WTC11 (cell line): ENCODE data around the gene LARGE1. TPM values are rescaled to one million over a fixed set of nuclear protein-coding genes. Genes with fewer than 3 reads are reported as not detected.
A peak's percentile ranks its signal among the peaks of the same experiment; 100 is the strongest.

Source experiments
- ARID4B ChIP-seq: sonication (generic); formaldehyde crosslinking; IDR thresholded peaks from 2 replicates; pipeline ENCODE4 v1.8.0; 2023; ENCODE audit warnings: missing genetic modification reagents, mild to moderate bottlenecking, borderline replicate concordance
- CTCF ChIP-seq: fragments of 200-600 bp; IDR thresholded peaks from 2 replicates; pipeline ENCODE4 v1.8.0; 2022; ENCODE audit warnings: antibody characterized with exemption
- ESRRA ChIP-seq: sonication (generic); formaldehyde crosslinking; IDR thresholded peaks from 2 replicates; pipeline ENCODE4 v1.8.1; 2022; ENCODE audit warnings: mild to moderate bottlenecking, missing genetic modification reagents, borderline replicate concordance
- FOXP1 ChIP-seq: sonication (generic); formaldehyde crosslinking; IDR thresholded peaks from 2 replicates; pipeline ENCODE4 v1.8.0; 2022; ENCODE audit warnings: missing genetic modification reagents, mild to moderate bottlenecking, moderate library complexity, borderline replicate concordance
- IRF2 ChIP-seq: sonication (generic); formaldehyde crosslinking; IDR thresholded peaks from 2 replicates; pipeline ENCODE4 v1.8.0; 2022; ENCODE audit warnings: low read depth, missing genetic modification reagents, borderline replicate concordance
- NR1H2 ChIP-seq: sonication (generic); formaldehyde crosslinking; IDR thresholded peaks from 2 replicates; pipeline ENCODE4 v1.9.0; 2021; ENCODE audit warnings: mild to moderate bottlenecking, moderate library complexity, missing genetic modification reagents
- RORB ChIP-seq: fragments of 250-450 bp; sonication (Bioruptor Pico); IDR thresholded peaks from 2 replicates; pipeline ENCODE4 v1.9.0; 2021; ENCODE audit warnings: mild to moderate bottlenecking
- TCF7 ChIP-seq: sonication (generic); formaldehyde crosslinking; IDR thresholded peaks from 2 replicates; pipeline ENCODE4 v1.8.0; 2022; ENCODE audit warnings: mild to moderate bottlenecking, low read depth, missing genetic modification reagents, moderate library complexity
- TEAD4 ChIP-seq: sonication (generic); formaldehyde crosslinking; IDR thresholded peaks from 2 replicates; pipeline ENCODE4 v1.8.0; 2022; ENCODE audit warnings: mild to moderate bottlenecking, missing genetic modification reagents
- TP53 ChIP-seq: sonication (generic); formaldehyde crosslinking; IDR thresholded peaks from 2 replicates; pipeline ENCODE4 v1.8.1; 2023; ENCODE audit warnings: mild to moderate bottlenecking, missing genetic modification reagents
- USF2 ChIP-seq: sonication (generic); formaldehyde crosslinking; IDR thresholded peaks from 2 replicates; pipeline ENCODE4 v1.8.1; 2023; ENCODE audit warnings: mild to moderate bottlenecking, missing genetic modification reagents, moderate library complexity
- ZNF138 ChIP-seq: sonication (generic); formaldehyde crosslinking; conservative IDR thresholded peaks from 2 replicates; pipeline ENCODE4 v1.8.1; 2022; ENCODE audit warnings: mild to moderate bottlenecking, moderate library complexity, missing genetic modification reagents
- ZNF219 ChIP-seq: sonication (generic); formaldehyde crosslinking; IDR thresholded peaks from 2 replicates; pipeline ENCODE4 v1.8.0; 2023; ENCODE audit warnings: missing genetic modification reagents, mild to moderate bottlenecking, borderline replicate concordance
- ZNF416 ChIP-seq: fragments of 250-450 bp; sonication (Bioruptor Pico); IDR thresholded peaks from 2 replicates; pipeline ENCODE4 v1.9.0; 2021; ENCODE audit warnings: mild to moderate bottlenecking, inconsistent platforms
- ZNF532 ChIP-seq: fragments of 250-450 bp; sonication (Bioruptor Pico); IDR thresholded peaks from 2 replicates; pipeline ENCODE4 v1.9.0; 2021; ENCODE audit warnings: mild to moderate bottlenecking, borderline replicate concordance
- total RNA-seq: library from RNA; stranded (reverse); gene quantifications from 3 replicates; pipeline ENCODE4 v1.2.3, GENCODE V29; 2021
- TF ChIP-seq, protein P1 (sequence below): sonication (generic); formaldehyde crosslinking; IDR thresholded peaks from 2 replicates; pipeline ENCODE4 v1.8.1; 2022; ENCODE audit warnings: mild to moderate bottlenecking, missing genetic modification reagents, moderate library complexity, borderline replicate concordance
- TF ChIP-seq, protein P2 (sequence below): sonication (generic); formaldehyde crosslinking; conservative IDR thresholded peaks from 2 replicates; pipeline ENCODE4 v1.8.1; 2022; ENCODE audit warnings: mild to moderate bottlenecking, missing genetic modification reagents
- TF ChIP-seq, protein P3 (sequence below): sonication (generic); formaldehyde crosslinking; IDR thresholded peaks from 2 replicates; pipeline ENCODE4 v1.8.1; 2023; ENCODE audit warnings: mild to moderate bottlenecking, missing genetic modification reagents, borderline replicate concordance

The LARGE1 gene
- total RNA-seq, 1 experiment from 2014 or later, result 72.6 TPM

DNA sequence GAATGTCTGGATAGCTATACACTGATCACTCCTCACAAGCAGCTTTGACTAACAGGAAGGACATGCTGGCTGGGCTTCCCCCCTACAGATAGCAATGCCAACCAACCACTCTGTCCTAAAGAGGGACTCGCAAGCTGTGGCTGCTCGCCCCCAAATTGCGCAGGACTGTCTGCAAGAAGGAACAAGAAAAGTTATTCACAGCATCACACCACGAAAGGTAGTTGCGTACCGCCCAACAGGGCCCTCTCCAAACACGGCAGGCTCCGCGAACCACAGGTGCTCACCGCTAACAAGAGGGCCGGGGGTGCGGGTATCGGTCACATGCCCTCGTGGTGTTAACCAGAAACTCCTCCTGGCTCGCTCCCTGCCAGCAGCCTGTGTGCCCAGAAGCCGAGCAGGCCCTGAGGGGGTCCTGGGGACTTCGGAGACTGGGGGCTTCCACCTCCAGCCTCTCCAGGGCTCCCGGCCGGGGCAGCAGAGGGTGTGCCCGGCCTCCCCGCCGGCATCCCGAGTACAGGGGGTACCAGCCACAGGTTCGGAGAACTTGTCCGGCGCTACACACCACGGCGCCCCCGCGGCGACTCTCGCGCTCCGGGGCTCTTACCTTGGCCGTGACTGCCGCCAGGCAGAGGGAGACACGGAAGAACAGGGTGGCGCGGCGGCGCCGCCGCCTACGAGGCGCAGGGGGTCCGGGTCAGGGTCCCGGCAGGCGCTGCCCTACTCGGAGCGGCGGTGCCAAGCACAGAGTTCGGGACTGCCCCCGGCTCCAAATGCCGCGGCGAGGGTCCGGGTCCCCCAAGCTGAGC, 682 bp downstream of the LARGE1 start (continued):
- TF ChIP-seq CTCF, result no peak
- TF ChIP-seq, protein P1, sequence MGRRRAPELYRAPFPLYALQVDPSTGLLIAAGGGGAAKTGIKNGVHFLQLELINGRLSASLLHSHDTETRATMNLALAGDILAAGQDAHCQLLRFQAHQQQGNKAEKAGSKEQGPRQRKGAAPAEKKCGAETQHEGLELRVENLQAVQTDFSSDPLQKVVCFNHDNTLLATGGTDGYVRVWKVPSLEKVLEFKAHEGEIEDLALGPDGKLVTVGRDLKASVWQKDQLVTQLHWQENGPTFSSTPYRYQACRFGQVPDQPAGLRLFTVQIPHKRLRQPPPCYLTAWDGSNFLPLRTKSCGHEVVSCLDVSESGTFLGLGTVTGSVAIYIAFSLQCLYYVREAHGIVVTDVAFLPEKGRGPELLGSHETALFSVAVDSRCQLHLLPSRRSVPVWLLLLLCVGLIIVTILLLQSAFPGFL, result no peak
- TF ChIP-seq ARID4B, result peak; percentile 67; the same call in 1 of the 2 replicates
- 0 out of 2 replicates have a peak, but pooled peaks have one; percentile 20 for TF ChIP-seq TP53
- peak; percentile 43; the same call in 1 of the 2 replicates for TF ChIP-seq USF2 (CRISPR knock-in tag)
- TF ChIP-seq, protein P2, sequence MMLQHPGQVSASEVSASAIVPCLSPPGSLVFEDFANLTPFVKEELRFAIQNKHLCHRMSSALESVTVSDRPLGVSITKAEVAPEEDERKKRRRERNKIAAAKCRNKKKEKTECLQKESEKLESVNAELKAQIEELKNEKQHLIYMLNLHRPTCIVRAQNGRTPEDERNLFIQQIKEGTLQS (CRISPR knock-in tag), result no peak
- no peak for TF ChIP-seq ESRRA (CRISPR knock-in tag)
- TF ChIP-seq FOXP1 (CRISPR knock-in tag), result no peak
- no peak for TF ChIP-seq ZNF219
- TF ChIP-seq TEAD4 (CRISPR knock-in tag), result no peak
- no peak for TF ChIP-seq IRF2 (CRISPR knock-in tag)
- TF ChIP-seq, protein P3, sequence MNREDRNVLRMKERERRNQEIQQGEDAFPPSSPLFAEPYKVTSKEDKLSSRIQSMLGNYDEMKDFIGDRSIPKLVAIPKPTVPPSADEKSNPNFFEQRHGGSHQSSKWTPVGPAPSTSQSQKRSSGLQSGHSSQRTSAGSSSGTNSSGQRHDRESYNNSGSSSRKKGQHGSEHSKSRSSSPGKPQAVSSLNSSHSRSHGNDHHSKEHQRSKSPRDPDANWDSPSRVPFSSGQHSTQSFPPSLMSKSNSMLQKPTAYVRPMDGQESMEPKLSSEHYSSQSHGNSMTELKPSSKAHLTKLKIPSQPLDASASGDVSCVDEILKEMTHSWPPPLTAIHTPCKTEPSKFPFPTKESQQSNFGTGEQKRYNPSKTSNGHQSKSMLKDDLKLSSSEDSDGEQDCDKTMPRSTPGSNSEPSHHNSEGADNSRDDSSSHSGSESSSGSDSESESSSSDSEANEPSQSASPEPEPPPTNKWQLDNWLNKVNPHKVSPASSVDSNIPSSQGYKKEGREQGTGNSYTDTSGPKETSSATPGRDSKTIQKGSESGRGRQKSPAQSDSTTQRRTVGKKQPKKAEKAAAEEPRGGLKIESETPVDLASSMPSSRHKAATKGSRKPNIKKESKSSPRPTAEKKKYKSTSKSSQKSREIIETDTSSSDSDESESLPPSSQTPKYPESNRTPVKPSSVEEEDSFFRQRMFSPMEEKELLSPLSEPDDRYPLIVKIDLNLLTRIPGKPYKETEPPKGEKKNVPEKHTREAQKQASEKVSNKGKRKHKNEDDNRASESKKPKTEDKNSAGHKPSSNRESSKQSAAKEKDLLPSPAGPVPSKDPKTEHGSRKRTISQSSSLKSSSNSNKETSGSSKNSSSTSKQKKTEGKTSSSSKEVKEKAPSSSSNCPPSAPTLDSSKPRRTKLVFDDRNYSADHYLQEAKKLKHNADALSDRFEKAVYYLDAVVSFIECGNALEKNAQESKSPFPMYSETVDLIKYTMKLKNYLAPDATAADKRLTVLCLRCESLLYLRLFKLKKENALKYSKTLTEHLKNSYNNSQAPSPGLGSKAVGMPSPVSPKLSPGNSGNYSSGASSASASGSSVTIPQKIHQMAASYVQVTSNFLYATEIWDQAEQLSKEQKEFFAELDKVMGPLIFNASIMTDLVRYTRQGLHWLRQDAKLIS (CRISPR knock-in tag), result no peak
- TF ChIP-seq ZNF138 (CRISPR knock-in tag), result no peak
- TF ChIP-seq RORB (CRISPR knock-in tag), result no peak
- no peak for TF ChIP-seq ZNF532 (CRISPR knock-in tag)
- no peak for TF ChIP-seq TCF7
- no peak for TF ChIP-seq NR1H2 (CRISPR knock-in tag)
- no peak for TF ChIP-seq ZNF416 (CRISPR knock-in tag)
